MM.1S (cell line): Measurements from ENCODE around the gene LIFR.
"Not testable (repeated sequence)": the region's sequence is repeated elsewhere in the genome, so short reads cannot be mapped to it uniquely, and the experiment has no call there.

Source experiments
- DNase-seq: peaks from one replicate; pipeline ENCODE4 v3.0.0-alpha.2; 2015
- H2AFZ ChIP-seq: fragments of 300-600 bp; sonication (generic); 2 replicates; pipeline ENCODE4 v1.6.0; 2016; ENCODE audit warnings: antibody characterized with exemption, low read length
- H3F3A ChIP-seq: fragments of 300-600 bp; sonication (generic); 2 replicates; pipeline ENCODE4 v1.6.1; 2016; ENCODE audit warnings: mild to moderate bottlenecking, antibody characterized with exemption, low read length, moderate library complexity, mixed read lengths; ENCODE audit not compliant: insufficient read depth
- H3K27ac ChIP-seq: fragments of 300-600 bp; sonication (generic); 2 replicates; pipeline ENCODE4 v1.5.1; 2016; ENCODE audit warnings: mild to moderate bottlenecking, low read length
- H3K27me3 ChIP-seq: fragments of 300-600 bp; sonication (generic); replicated peaks from 2 replicates; pipeline ENCODE4 v1.6.0; 2016; ENCODE audit warnings: low read length; ENCODE audit not compliant: insufficient read depth
- H3K36me3 ChIP-seq: fragments of 300-600 bp; sonication (generic); replicated peaks from 2 replicates; pipeline ENCODE4 v1.6.1; 2016; ENCODE audit warnings: mild to moderate bottlenecking, low read length, mixed read lengths; ENCODE audit not compliant: insufficient read depth
- H3K4me1 ChIP-seq: fragments of 300-600 bp; sonication (generic); 2 replicates; pipeline ENCODE4 v1.6.1; 2016; ENCODE audit warnings: low read length, mixed read lengths
- H3K4me2 ChIP-seq: fragments of 300-600 bp; sonication (generic); 2 replicates; pipeline ENCODE4 v1.6.0; 2016; ENCODE audit warnings: low read depth, low read length
- H3K4me3 ChIP-seq: fragments of 300-600 bp; sonication (generic); 2 replicates; pipeline ENCODE4 v1.5.1; 2016; ENCODE audit warnings: low read length, mixed read lengths
- H3K79me2 ChIP-seq: fragments of 300-600 bp; sonication (generic); 2 replicates; pipeline ENCODE4 v1.6.1; 2016; ENCODE audit warnings: mixed run types, low read length, mixed read lengths
- H3K9ac ChIP-seq: fragments of 300-600 bp; sonication (generic); 2 replicates; pipeline ENCODE4 v1.6.1; 2016; ENCODE audit warnings: low read length, mixed read lengths
- H3K9me2 ChIP-seq: fragments of 300-600 bp; sonication (generic); replicated peaks from 2 replicates; pipeline ENCODE4 v1.6.1; 2016; ENCODE audit warnings: mild to moderate bottlenecking, low read length, mixed read lengths; ENCODE audit not compliant: insufficient read depth
- H3K9me3 ChIP-seq: fragments of 300-600 bp; sonication (generic); replicated peaks from 2 replicates; pipeline ENCODE4 v1.6.1; 2016; ENCODE audit warnings: mild to moderate bottlenecking, low read length, mixed read lengths; ENCODE audit not compliant: insufficient read depth
- H4K20me1 ChIP-seq: fragments of 300-600 bp; sonication (generic); 2 replicates; pipeline ENCODE4 v1.6.1; 2016; ENCODE audit warnings: mild to moderate bottlenecking, low read length, moderate library complexity, mixed read lengths; ENCODE audit not compliant: insufficient read depth
- CTCF ChIP-seq: fragments of 300-600 bp; sonication (generic); IDR thresholded peaks from 2 replicates; pipeline ENCODE4 v1.5.1; 2016; ENCODE audit warnings: antibody characterized with exemption, low read length, mixed read lengths
- EZH2 ChIP-seq: fragments of 300-600 bp; sonication (generic); optimal IDR thresholded peaks from 2 replicates; pipeline ENCODE3; 2017; ENCODE audit warnings: low read depth, mild to moderate bottlenecking, antibody characterized with exemption, low read length, mixed read lengths
- EZH2phosphoT487 ChIP-seq: fragments of 300-600 bp; sonication (generic); IDR thresholded peaks from 2 replicates; pipeline ENCODE4 v1.6.1; 2018; ENCODE audit warnings: antibody characterized with exemption, low read length

The LIFR gene

DNA sequence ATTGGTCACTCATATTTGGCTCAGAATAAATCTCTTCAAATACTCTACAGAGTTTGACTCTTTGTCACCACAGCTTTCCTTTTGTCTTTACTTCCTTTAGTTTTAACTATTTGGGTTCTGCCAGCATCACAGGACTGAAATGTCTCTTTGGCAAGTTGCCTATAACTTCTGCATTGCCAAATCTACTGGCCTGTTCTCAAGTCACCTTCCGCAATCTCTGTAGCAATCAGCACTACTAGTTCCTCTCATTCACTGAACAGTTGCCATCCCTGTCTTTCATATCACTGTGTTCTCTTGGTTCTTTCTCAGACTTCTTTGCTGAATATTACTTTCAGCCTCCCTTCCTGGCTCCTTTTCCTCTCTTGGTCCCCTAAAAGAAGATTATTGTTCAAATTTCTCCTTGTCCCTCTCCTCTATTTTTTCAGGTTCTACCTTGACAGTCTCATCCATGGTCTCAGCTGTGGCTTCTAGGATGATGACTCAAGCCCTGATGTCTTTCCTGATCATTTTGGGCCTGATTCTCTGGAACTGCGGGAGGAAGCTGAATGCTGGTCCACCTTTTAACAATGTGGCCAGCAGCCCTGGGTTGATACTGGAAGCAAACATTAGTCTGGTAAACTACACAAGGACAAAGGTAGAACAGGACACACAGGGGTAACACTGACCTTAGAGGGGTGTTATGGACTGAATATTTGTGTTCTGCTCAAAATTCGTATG, 44.0 kb upstream of the LIFR start:
- no peak for TF ChIP-seq EZH2phosphoT487
- TF ChIP-seq EZH2 = no peak
- TF ChIP-seq CTCF = no peak
- Histone ChIP-seq H3K27ac (no peak overlapping the region), H4K20me1 (no peaks in the 10 kb centered on the region), H3F3A (no peaks in the 10 kb centered on the region), H3K9ac (no peak overlapping the region), H2AFZ (no peak overlapping the region), H3K36me3 (no peaks in the 10 kb centered on the region), H3K9me3 (no peaks in the 10 kb centered on the region), H3K4me2 (no peak overlapping the region), H3K9me2 (no peaks in the 10 kb centered on the region), H3K4me3 (no peak overlapping the region), H3K27me3 (no peaks in the 10 kb centered on the region), H3K79me2 (no peaks in the 10 kb centered on the region), H3K4me1 (no peaks in the 10 kb centered on the region)
- DNase-seq = no peak

GRCh38 chr5:38599751-38600150, 43.3 kb upstream of the LIFR start:
- not testable (repeated sequence) for H2AFZ ChIP-seq, H3K4me3 ChIP-seq, H3K9ac ChIP-seq, DNase-seq, H3K4me1 ChIP-seq, H3K9me2 ChIP-seq, H3F3A ChIP-seq, H3K27me3 ChIP-seq, H3K4me2 ChIP-seq, H4K20me1 ChIP-seq, H3K27ac ChIP-seq, H3K9me3 ChIP-seq, H3K79me2 ChIP-seq, H3K36me3 ChIP-seq

- no peak overlapping the region for H3K27ac ChIP-seq
- no peaks in the 10 kb centered on the region for H3K4me1 ChIP-seq
Measured at GRCh38 chr5:38598994-38599617, 42.7 kb upstream of the LIFR start.

More at GRCh38 chr5:38598994-38599617, 42.7 kb upstream of the LIFR start:
- Histone ChIP-seq H3K79me2 (no peaks in the 10 kb centered on the region), H3K9ac (no peak overlapping the region), H3K36me3 (no peaks in the 10 kb centered on the region), H4K20me1 (no peaks in the 10 kb centered on the region), H2AFZ (no peak overlapping the region), H3K4me3 (no peak overlapping the region), H3K9me3 (no peaks in the 10 kb centered on the region), H3F3A (no peaks in the 10 kb centered on the region), H3K27me3 (no peaks in the 10 kb centered on the region), H3K4me2 (no peak overlapping the region), H3K9me2 (no peaks in the 10 kb centered on the region)
- TF ChIP-seq EZH2phosphoT487 = no peak
- TF ChIP-seq EZH2 = no peak
- no peak for TF ChIP-seq CTCF
- DNase-seq = no peak
